DOHH2 (cell line): ENCODE results near the gene LVRN.

ENCODE experiments used
- H3F3A ChIP-seq: fragments of 200-600 bp; sonication (generic), shearing (Covaris generic); 2 replicates; pipeline ENCODE4 v1.6.0; 2016; ENCODE audit warnings: antibody characterized with exemption, mild to moderate bottlenecking; ENCODE audit not compliant: control insufficient read depth, insufficient read depth
- H3K27ac ChIP-seq: fragments of 200-600 bp; sonication (generic); 2 replicates; pipeline ENCODE4 v1.5.1; 2014; ENCODE audit warnings: low read depth, mild to moderate bottlenecking, low read length, moderate library complexity
- H3K27me3 ChIP-seq: fragments of 200-600 bp; sonication (generic); 2 replicates; pipeline ENCODE4 v1.6.1; 2014; ENCODE audit warnings: mild to moderate bottlenecking, low read length, mixed read lengths; ENCODE audit not compliant: control insufficient read depth
- H3K36me3 ChIP-seq: fragments of 200-600 bp; sonication (generic); 2 replicates; pipeline ENCODE4 v1.6.1; 2014; ENCODE audit warnings: mild to moderate bottlenecking, low read length, moderate library complexity, mixed read lengths; ENCODE audit not compliant: control insufficient read depth
- H3K4me1 ChIP-seq: fragments of 200-600 bp; sonication (generic); 2 replicates; pipeline ENCODE4 v1.6.1; 2014; ENCODE audit warnings: mild to moderate bottlenecking, low read length, mixed read lengths; ENCODE audit not compliant: control insufficient read depth
- H3K4me2 ChIP-seq: fragments of 200-600 bp; sonication (generic); 2 replicates; pipeline ENCODE4 v1.6.0; 2014; ENCODE audit warnings: mild to moderate bottlenecking, low read length, moderate library complexity
- H3K4me3 ChIP-seq: fragments of 200-600 bp; sonication (generic); 2 replicates; pipeline ENCODE4 v1.5.1; 2014; ENCODE audit warnings: mild to moderate bottlenecking, low read length, mixed read lengths
- H3K79me2 ChIP-seq: fragments of 200-600 bp; sonication (generic); 2 replicates; pipeline ENCODE4 v1.6.1; 2014; ENCODE audit warnings: mild to moderate bottlenecking, low read length, mixed read lengths; ENCODE audit not compliant: control insufficient read depth
- H3K9me2 ChIP-seq: fragments of 200-600 bp; sonication (generic); replicated peaks from 2 replicates; pipeline ENCODE4 v1.6.1; 2014; ENCODE audit warnings: mild to moderate bottlenecking, low read length, mixed read lengths; ENCODE audit not compliant: control insufficient read depth
- H3K9me3 ChIP-seq: fragments of 200-600 bp; sonication (generic); 2 replicates; pipeline ENCODE4 v1.6.1; 2014; ENCODE audit warnings: antibody characterized with exemption, low read length, mixed read lengths; ENCODE audit not compliant: control insufficient read depth, insufficient read depth
- H4K20me1 ChIP-seq: fragments of 200-600 bp; sonication (generic); 2 replicates; pipeline ENCODE4 v1.6.0; 2014; ENCODE audit warnings: low read depth, mild to moderate bottlenecking, antibody characterized with exemption, low read length, moderate library complexity; ENCODE audit not compliant: control insufficient read depth, insufficient read depth
- EZH2phosphoT487 ChIP-seq: fragments of 200-600 bp; sonication (generic); IDR thresholded peaks from 2 replicates; pipeline ENCODE4 v1.6.1; 2017; ENCODE audit warnings: borderline replicate concordance, mild to moderate bottlenecking, antibody characterized with exemption, low read length, moderate library complexity, mixed read lengths
- TF ChIP-seq, protein P1 (sequence below): fragments of 200-600 bp; sonication (generic); IDR thresholded peaks from one replicate; pipeline ENCODE4 v1.5.1; 2014; ENCODE audit warnings: antibody characterized with exemption, mild to moderate bottlenecking, low read depth, low read length; ENCODE audit not compliant: poor library complexity, severe bottlenecking

The LVRN gene

GRCh38 chr5:116044073-116044472 is 81.8 kb downstream of the LVRN start:
- H3K4me1 ChIP-seq: peaks cover 14% of the 10 kb centered on the region
- no peaks in the 10 kb centered on the region for H3K9me2 ChIP-seq
- H3K9me3 ChIP-seq: no peaks in the 10 kb centered on the region
- no peaks in the 10 kb centered on the region for H3K36me3 ChIP-seq
- H3K79me2 ChIP-seq: no peaks in the 10 kb centered on the region
- H3F3A ChIP-seq: no peaks in the 10 kb centered on the region
- no peaks in the 10 kb centered on the region for H3K27me3 ChIP-seq
- H3K4me3 ChIP-seq: no peak overlapping the region
- no peak for TF ChIP-seq EZH2phosphoT487
- TF ChIP-seq, protein P1, sequence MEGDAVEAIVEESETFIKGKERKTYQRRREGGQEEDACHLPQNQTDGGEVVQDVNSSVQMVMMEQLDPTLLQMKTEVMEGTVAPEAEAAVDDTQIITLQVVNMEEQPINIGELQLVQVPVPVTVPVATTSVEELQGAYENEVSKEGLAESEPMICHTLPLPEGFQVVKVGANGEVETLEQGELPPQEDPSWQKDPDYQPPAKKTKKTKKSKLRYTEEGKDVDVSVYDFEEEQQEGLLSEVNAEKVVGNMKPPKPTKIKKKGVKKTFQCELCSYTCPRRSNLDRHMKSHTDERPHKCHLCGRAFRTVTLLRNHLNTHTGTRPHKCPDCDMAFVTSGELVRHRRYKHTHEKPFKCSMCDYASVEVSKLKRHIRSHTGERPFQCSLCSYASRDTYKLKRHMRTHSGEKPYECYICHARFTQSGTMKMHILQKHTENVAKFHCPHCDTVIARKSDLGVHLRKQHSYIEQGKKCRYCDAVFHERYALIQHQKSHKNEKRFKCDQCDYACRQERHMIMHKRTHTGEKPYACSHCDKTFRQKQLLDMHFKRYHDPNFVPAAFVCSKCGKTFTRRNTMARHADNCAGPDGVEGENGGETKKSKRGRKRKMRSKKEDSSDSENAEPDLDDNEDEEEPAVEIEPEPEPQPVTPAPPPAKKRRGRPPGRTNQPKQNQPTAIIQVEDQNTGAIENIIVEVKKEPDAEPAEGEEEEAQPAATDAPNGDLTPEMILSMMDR: no peak
- H3K4me2 ChIP-seq: no peak overlapping the region
- H3K27ac ChIP-seq: no peak overlapping the region
- no peaks in the 10 kb centered on the region for H4K20me1 ChIP-seq

GRCh38 chr5:116045821-116046220 is 83.5 kb downstream of the LVRN start:
- H3F3A ChIP-seq: no peaks in the 10 kb centered on the region
- TF ChIP-seq, protein P1: no peak
- no peak for TF ChIP-seq EZH2phosphoT487
- H4K20me1 ChIP-seq: no peaks in the 10 kb centered on the region
- no peak overlapping the region for H3K27ac ChIP-seq
- no peaks in the 10 kb centered on the region for H3K36me3 ChIP-seq
- H3K9me3 ChIP-seq: no peaks in the 10 kb centered on the region
- no peak overlapping the region for H3K4me2 ChIP-seq
- no peaks in the 10 kb centered on the region for H3K27me3 ChIP-seq
- H3K9me2 ChIP-seq: no peaks in the 10 kb centered on the region
- no peak overlapping the region for H3K4me3 ChIP-seq
- peaks cover 6% of the 10 kb centered on the region for H3K4me1 ChIP-seq
- H3K79me2 ChIP-seq: no peaks in the 10 kb centered on the region

DNA sequence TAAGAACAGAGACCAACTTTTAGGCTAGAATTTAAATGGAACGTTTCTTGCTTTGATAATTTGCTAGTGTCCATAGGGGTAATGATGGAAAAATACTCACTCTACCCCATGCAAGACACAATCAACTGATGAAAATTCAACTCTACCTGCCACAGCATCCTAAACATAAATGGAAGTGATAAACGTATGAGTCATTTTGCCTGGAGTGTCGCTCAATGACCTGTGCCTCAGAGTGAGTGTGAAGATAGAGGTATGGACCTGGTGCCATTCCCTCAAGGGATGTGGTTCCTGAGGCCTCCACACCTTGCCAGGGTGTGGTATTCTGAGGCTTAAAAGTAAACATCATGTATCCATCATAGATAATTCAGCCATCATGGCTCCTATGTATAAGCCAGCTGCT is 84.0 kb downstream of the LVRN start:
- TF ChIP-seq, protein P1: no peak
- TF ChIP-seq EZH2phosphoT487: no peak
- Histone ChIP-seq H3K36me3 (no peaks in the 10 kb centered on the region), H3K27me3 (no peaks in the 10 kb centered on the region), H3F3A (no peaks in the 10 kb centered on the region), H3K4me2 (no peak overlapping the region), H4K20me1 (no peaks in the 10 kb centered on the region), H3K79me2 (no peaks in the 10 kb centered on the region), H3K4me3 (no peak overlapping the region), H3K4me1 (peaks cover 6% of the 10 kb centered on the region), H3K27ac (no peak overlapping the region), H3K9me3 (no peaks in the 10 kb centered on the region), H3K9me2 (no peaks in the 10 kb centered on the region)

GRCh38 chr5:116046823-116047222 is 84.5 kb downstream of the LVRN start:
- Histone ChIP-seq H3K27ac (no peak overlapping the region), H3K4me3 (no peak overlapping the region), H4K20me1 (no peaks in the 10 kb centered on the region), H3K36me3 (no peaks in the 10 kb centered on the region), H3K27me3 (no peaks in the 10 kb centered on the region), H3K4me2 (no peak overlapping the region), H3K79me2 (no peaks in the 10 kb centered on the region), H3K9me3 (no peaks in the 10 kb centered on the region), H3K4me1 (peaks cover 6% of the 10 kb centered on the region), H3F3A (no peaks in the 10 kb centered on the region), H3K9me2 (no peaks in the 10 kb centered on the region)
- no peak for TF ChIP-seq EZH2phosphoT487
- TF ChIP-seq, protein P1: no peak
